HG02763 (cell line): ENCODE measurements around the gene TTLL11.
"Not testable (repeated sequence)": the region's sequence is repeated elsewhere in the genome, so short reads cannot be mapped to it uniquely, and the experiment has no call there.

Source experiments
- ATAC-seq: cut with Tn5 transposase; IDR thresholded peaks from one replicate; pipeline ENCODE4 v1.9.1; 2021; ENCODE audit warnings: mild to moderate bottlenecking, moderate library complexity; ENCODE audit not compliant: unreplicated experiment

TTLL11 gene

GRCh38 chr9:121912812-121913627, 180.1 kb downstream of the TTLL11 start:
- no peak for ATAC-seq

DNA sequence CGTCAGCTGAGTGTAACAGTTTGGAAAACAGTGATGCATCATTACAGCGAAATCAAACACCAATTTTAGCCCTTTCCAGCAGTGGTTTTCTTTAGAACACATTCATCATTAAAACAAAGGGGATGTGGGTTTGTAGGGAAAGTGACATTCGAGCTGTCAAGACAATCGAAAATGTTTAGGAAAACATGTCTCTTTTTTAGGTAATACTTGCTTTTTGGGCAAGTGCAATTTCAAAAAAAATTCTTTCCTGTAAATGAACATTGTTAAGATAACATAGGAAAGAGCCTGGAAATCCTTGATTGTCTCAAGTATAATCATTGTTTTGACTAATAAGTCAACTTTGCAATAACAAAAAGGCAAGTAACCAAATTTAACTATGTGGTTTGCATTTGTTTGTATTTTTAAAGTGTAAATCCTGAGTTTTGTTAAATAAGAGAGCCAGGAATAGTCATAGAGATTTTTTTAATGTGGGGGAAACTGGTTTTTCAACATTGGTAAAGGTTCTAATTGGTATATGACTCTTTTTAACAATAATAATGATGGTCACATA, 182.5 kb downstream of the TTLL11 start:
- ATAC-seq: no peak

- ATAC-seq: no peak
Observed at GRCh38 chr9:121909111-121909510, 184.0 kb downstream of the TTLL11 start.

DNA sequence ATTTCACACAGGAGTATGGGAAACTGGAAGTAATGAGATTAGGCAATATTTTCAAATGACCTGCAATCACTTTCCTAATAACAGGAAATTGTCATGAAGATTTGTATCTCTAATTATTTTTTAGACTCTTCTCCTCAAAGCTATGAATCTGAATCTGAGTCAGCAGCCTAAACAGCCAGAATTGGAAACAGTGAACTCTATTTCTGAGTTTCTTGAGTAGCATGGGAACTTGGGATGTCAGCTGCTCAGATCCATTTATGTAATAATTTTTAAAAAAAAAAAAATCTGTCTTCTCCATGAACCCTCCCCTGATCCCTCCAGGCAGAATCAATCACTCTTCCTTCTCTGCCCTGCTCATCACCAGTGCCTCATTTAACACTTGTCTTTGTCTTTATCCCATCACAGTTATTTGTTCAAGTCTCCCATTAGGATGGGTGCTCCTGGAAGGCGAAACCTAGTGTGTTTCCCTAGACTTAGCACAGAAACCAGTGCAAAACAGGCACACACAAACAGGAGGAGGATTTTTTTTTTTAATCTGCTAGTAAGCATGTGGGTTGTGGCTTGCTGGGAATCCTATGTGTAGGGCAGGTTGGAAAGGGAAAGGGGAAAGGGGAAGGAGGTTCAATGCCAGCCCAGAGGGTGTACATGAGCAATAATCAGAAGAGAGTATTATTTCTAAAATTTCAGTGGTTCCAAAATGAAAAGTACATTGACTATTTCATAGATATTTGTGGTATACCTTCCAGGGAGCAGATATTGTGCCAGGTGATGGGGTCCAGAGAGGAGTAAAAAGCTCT, 186.8 kb downstream of the TTLL11 start:
- ATAC-seq: no peak

GRCh38 chr9:121902461-121903135, 190.5 kb downstream of the TTLL11 start:
- ATAC-seq: no peak

DNA sequence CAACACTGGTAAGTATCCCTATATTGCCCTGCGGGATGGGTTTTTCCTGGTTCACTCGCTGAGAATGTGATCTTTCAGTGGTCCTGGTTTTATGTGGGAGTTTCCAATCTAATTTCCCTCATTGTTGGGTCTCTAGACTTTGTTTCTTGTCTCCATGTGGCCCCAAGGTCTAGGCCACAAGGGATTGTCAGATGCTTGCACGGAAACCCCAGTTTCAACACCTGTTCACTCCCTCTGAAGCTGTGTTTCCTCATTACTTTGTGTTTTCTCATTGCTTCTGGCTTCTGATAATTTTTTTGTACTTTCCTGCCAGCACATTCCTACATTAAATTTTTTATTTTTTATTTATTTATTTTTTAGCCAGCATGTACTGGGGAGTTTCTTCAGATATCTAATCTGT, 191.5 kb downstream of the TTLL11 start:
- ATAC-seq: no peak

- ATAC-seq: no peak
Observed at GRCh38 chr9:121900163-121900562, 192.9 kb downstream of the TTLL11 start.

GRCh38 chr9:121898856-121899255, 194.3 kb downstream of the TTLL11 start:
- ATAC-seq: no peak

- ATAC-seq: no peak
Observed at GRCh38 chr9:121897140-121897539, 196.0 kb downstream of the TTLL11 start.

DNA sequence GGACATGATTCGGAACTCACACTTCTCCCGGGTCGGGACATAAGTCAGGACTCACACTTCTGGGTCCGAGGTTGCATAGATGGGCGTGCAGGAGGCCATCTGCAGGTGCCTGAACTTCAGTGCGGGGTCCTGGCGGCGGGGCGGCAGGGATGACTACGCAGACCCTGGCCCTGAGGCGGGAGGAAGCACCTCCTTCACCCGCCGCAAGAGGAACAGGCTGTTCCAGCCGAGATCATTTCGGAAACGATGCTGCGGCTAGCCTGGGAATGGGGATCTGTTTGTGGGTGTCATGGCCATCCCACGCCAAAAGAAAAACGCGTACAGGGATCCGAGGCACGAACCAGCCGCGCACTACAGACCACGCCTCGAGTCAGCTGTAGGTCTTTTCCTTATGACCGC, 196.6 kb downstream of the TTLL11 start:
- no peak for ATAC-seq

- ATAC-seq: no peak
Observed at GRCh38 chr9:121895818-121896544, 197.1 kb downstream of the TTLL11 start.

GRCh38 chr9:121895358-121895757, 197.8 kb downstream of the TTLL11 start:
- ATAC-seq: no peak

DNA sequence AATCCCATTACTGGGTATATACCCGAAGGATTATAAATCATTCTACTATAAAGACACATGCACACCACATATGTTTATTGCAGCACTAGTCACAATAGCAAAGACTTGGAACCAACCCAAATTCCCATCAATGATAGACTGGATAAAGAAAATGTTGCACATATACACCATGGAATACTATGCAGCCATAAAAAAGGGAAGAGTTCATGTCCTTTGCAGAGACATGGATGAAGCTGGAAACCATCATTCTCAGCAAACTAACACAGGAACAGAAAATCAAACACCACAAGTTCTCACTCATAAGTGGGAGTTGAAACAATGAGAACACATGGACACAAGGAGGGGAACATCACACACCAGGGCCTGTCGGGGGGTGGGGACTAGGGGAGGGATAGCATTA, 198.7 kb downstream of the TTLL11 start:
- not testable (repeated sequence) for ATAC-seq

- no peak for ATAC-seq
Observed at GRCh38 chr9:121893786-121894185, 199.3 kb downstream of the TTLL11 start.

DNA sequence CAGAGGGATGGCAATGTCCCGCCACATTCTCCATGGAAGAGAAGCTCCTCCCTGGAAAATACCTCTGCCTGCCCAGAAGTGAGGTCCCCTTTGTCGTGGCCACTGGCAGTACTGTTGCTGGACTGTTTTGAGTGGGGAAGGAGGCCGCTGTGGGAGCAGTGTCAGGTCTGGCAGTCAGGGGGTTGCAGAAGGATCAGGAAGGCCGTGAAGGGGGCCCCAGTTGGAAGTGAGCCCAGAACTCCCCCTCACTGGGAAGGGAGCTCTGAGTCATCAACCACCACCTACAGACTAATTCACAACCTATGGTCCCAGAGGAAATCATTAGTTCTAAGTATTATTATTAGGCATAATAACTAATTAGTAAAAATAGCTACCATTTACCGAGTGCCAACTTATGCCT, 200.4 kb downstream of the TTLL11 start:
- no peak for ATAC-seq

- ATAC-seq: no peak
Observed at GRCh38 chr9:121890746-121891145, 202.4 kb downstream of the TTLL11 start.

- ATAC-seq: no peak
Observed at GRCh38 chr9:121889990-121890563, 203.0 kb downstream of the TTLL11 start.

DNA sequence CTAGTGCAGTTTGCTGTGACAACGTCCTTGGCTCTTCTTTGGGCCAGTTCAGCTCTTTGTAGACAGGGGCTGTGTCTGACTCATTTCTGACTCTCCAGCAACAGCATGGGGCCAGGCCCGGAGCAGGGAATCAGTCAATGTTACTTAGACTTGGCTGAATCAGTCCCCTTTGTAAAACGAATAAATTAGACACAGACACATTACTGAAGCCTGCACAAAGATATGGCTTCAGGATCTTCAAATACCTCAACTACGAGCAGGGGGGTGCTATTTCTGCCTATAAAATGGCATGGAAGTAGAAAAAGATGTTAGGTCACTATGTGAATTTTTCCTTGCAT, 204.7 kb downstream of the TTLL11 start:
- no peak for ATAC-seq

GRCh38 chr9:121887553-121888437, 205.3 kb downstream of the TTLL11 start:
- ATAC-seq: no peak
